Amniotic epithelial cell (primary cell): ENCODE data around the gene CATSPERZ.

Experiments used
- DNase-seq: peaks from one replicate; pipeline ENCODE4 v3.0.0-alpha.2; 2010; ENCODE audit warnings: low read depth

Gene CATSPERZ, protein sequence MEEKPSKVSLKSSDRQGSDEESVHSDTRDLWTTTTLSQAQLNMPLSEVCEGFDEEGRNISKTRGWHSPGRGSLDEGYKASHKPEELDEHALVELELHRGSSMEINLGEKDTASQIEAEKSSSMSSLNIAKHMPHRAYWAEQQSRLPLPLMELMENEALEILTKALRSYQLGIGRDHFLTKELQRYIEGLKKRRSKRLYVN

DNA sequence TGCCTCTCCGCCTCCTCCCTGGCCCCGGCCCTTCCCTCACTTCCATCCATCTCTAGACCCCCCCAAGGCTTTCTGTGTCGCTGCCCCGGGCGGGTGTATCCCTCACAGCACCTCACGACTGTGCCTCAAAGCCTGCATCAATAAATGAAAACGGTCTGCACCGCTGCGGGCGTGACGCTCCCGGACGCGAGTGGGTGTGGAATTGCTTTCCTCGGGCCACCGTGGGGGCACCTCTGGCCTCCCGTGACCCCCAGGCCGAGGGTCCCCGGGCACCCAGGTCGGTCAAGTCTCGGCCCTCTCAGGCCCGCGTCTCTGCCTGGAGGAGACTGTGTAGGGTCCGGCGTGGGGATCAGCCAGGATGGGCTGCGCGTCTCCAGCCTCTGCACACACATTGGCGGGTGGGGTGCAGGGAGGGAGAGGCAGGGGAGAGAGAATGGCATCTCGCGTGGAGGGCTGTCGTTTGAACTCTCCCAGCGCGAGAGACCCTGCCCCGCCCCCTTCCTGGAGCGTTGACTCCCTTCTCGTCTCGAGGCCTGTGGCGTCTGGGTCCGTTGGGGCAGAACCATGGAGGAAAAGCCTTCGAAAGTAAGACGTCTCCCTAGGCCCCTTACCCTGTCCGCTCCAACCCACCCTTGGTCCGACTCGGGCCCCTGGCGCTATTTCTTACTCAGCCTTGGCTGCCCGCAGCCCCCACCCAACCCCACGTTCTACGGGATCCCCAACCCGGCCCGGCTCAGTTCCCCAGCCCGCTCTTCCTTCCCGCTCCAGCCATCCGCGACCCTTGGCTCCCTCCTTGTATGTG lies at the start of gene CATSPERZ:
CATSPERZ (plus strand) TSS at position 512 of the 802 bp plus-strand sequence; CDS start at position 565, 53 bp downstream.
- no peak for DNase-seq

DNA sequence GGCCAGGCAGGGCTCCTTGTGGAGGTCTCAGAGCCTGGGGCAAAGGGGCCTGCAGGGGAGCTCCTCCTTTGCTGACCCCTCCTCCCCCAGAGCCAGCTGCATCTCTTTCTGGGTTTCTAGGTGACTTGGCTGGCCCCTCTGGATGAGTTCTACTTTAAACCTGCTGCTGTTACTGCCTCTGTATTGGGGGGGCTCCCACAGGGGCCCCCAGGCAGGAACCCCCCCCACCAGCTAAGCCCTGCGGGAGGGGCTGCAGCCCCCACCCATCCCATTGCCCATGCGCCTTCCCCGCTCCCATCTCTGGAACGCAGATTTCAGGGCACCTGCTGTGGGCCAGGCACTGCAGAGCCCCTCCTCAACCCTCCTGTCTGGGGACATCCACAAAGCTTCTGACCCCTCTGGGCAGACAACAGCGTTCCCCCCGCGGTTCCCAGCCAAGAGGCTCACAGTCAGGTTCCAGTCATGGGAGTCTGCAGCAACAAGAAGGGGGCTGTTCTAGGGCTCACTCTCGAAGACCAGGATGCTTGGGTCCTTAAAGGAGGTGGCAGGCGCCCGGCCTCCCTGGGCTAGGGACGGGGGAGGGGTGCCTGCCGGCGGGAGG lies 49.6 kb upstream of the CATSPERZ start:
- DNase-seq, result no peak

DNA sequence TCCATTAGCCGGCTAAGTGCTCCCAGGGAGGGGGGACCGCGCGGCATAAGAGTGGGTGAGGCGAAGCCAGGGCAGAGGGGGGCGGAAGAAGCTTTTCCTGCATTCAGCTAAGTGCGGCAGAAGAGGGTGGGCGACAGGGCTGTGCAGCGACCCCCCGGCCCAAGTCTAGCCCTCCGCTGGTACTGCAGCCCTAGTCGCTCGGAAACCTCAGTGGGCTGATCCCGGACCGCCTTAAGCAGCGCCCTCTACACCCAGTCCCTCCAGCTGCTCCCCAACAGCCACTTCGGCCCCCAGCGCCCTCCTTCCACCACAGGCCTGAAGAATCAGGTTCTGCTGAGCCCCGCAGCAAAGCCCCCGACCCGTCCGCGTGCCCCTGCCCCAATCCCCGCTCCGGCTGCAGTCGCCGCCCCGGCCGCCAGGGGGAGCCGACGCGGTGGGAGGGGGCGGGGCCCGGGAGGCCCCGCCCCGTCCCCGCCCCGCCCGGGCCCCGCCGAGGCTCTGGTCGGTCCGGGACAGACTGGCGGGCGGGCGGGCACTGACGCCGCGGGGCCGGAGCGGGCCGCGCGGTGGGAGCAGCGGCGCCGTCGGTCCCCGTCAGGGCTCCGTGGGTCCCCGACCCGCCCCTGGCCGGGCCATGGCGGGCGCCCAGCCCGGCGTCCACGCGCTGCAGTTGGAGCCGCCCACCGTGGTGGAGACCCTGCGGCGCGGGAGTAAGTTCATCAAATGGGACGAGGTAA lies 49.0 kb upstream of the CATSPERZ start, which contains the start of gene PLCB3:
PLCB3 (plus strand) TSS at position 515 of the 737 bp plus-strand sequence; CDS start at position 635, 120 bp downstream.
- no peak for DNase-seq

DNA sequence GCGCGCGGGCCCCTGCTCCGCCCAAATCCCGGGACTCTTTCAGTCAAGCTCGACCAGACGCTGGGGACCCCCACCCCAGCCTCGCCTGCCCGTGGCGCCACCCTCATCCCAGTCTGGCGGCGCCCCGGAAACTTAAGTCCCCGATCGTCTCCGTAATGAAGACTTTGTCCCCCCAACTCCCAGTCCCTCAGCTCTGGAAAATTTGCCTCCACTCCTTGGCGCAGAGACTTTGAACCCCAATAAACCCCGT lies 48.5 kb upstream of the CATSPERZ start:
- DNase-seq, result no peak

DNA sequence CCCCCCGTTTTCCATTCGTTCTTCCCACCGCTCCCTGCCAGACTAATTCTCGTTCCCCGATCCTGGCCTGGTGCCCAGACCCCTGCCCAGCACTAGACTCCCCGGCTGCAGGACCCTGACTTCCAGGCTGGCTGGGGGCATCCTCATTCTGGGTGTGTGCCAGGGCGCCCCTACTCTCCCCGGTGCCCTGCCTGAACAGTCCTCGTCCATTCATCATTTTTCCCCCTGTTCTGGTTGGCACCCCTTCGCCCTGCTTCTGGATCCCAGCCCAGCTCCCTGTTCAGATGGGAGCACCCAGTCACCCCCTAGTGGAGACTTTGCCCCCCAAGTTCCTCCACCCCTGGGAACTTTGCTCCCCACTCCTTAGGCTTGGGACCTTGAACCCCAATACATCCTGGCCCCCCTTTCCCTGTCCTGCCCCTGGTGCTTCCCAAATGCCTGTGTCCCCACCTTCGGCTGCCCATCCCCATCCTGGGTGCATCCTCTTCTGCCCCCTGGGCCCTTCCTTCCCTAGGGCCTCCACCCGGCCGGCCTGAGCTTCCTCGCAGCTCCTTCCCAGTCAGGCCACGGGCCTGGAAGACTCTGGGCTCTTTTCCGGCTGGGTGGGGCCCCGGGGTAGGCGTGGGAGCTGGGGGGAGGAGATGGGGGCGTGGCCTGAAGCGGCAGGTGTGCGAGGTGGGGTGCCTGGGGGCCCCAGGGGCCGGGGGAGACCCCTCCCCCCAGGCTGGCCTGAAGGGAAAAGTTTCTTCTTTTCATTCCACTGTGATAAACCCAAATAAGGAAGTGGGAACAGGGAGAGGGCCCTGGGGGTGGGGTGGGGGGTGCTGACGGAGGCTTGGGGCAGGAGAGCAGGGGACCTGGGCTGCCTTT lies 47.9 kb upstream of the CATSPERZ start:
- no peak for DNase-seq

DNA sequence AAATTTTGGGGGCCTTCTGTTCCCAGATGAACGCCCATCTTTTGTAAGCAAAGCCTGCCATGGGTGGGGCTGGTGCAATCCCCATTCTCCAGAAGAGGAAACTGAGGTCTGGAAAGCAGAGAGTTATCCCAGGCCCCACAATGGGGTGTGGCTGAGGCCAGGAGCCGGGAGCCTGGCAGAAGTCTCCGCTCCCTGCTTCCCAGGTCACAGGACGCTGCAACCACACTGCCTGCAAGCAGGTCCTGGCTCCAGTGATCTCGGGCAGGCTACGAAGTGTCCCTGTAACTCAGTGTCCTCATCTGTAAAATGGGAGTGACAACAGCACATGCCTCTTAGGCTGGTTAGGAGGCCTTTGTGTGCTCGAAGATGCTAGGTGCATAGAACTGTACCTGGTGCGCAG lies 47.1 kb upstream of the CATSPERZ start:
- no peak for DNase-seq

DNA sequence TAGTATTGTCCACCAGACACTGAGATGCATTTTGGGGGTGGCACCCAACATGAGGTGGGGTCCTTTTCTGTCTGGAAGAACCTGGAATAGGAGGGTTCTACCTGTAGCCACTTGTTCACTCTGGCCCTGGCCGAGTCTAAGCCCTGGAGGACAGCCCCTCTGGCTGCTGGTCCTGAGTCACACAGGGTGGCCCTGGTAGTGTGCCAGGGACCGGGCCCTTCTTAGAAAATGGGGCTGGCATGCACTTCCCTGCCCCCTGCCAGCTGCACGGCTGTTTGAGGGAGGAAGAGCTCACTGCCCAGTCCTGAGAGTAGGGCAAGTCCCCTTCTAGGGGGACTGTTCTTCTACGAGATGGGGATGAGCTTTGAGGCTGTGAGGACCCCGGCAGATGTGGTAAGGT lies 46.7 kb upstream of the CATSPERZ start:
- DNase-seq, result no peak

DNA sequence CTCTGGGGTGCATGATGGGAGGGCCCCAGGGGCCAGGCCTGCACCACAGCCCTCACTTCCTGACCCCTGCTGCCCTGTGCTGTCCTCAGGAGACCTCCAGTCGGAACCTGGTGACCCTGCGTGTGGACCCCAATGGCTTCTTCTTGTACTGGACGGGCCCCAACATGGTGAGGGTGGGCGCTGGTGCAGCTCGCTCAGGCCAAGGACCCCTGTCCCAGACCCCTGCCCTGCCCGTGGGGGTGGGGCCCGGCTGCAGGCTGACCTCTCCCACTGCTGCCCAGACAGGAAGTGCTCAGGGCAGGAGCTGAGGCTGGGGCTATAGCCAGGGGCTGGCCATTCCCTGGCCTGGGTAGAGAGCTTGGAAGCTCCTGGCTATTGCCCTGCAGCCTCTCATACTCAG lies 45.8 kb upstream of the CATSPERZ start:
- DNase-seq, result no peak

DNA sequence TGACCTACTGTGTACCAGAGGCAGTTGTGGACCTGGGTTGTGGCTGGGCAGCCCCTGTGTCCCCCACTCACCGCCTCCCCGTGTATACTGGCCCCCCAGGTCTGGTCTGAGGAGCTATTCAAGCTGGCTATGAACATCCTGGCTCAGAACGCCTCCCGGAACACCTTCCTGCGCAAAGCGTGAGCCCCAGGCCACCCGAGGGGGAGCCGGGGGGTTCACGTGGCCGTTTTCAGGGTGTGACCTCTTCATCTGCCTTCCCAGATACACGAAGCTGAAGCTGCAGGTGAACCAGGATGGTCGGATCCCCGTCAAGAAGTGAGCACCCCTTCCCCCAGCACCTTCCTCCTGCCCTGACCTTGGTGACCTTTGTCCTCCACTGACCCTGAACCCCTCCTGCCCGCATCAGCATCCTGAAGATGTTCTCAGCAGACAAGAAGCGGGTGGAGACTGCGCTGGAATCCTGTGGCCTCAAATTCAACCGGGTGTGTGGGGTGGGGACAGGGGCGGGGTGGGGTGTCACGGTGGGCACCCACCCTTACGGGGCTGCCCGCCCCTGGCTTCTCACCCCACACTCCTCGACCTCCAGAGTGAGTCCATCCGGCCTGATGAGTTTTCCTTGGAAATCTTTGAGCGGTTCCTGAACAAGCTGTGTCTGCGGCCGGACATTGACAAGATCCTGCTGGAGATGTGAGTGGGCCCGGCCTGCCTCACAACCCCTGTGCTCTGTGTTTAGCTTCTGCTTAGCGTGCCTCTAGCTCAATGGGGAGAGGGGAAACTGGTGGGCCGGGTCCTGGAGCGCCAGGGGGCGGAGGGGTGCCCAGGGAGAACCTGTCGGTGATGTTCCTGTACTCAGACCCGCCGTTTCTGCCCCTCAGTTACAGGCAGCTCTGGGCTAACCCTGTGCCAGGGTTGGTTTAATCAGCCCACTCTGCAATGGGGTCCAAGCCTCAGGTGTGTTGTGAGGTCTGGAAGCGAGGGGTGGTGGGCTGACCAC lies 44.7 kb upstream of the CATSPERZ start:
- no peak for DNase-seq

DNA sequence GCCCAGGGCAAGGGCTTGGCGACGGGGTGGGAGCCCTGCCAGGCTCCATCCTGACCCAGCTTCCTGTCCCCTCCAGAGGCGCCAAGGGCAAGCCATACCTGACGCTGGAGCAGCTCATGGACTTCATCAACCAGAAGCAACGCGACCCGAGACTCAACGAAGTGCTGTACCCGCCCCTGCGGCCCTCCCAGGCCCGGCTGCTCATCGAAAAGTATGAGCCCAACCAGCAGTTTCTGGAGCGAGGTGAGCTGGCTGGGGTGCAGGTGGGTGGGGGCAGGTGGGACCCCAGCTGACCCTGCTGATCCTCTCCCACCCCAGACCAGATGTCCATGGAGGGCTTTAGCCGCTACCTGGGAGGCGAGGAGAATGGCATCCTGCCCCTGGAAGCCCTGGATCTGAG lies 43.9 kb upstream of the CATSPERZ start:
- DNase-seq, result no peak

DNA sequence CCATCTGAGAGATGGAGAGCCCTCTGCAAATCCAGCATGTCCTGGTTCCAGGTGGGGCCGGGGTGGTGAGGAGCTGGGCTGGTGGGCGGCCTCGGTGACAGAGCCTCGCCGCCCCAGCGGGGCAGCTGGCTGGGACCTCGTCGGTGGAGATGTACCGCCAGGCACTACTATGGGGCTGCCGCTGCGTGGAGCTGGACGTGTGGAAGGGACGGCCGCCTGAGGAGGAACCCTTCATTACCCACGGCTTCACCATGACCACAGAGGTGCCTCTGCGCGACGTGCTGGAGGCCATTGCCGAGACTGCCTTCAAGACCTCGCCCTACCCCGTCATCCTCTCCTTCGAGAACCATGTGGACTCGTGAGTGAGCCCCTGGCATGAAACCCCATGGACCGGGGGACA lies 41.8 kb upstream of the CATSPERZ start:
- no peak for DNase-seq

DNA sequence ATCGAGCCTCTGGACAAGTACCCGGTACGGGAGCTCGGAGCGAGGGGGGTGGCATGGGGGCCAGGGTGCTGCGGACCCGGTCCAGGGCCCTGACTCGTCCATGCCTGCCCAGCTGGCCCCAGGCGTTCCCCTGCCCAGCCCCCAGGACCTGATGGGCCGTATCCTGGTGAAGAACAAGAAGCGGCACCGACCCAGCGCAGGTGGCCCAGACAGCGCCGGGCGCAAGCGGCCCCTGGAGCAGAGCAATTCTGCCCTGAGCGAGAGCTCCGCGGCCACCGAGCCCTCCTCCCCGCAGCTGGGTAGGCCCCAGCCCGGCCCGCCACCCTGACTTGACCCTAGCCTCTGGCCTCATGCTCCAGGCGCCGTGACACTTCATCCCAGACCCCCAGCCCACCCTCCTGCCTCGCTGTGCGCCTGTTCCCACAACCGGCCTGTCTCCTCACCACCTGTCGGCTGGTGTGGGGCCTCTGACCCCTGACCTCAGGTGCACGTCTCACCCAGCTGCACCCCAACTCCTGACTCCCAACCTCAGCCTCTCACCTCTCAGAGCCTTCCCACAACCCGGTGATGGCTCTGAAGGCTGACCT lies 41.1 kb upstream of the CATSPERZ start:
- no peak for DNase-seq

DNA sequence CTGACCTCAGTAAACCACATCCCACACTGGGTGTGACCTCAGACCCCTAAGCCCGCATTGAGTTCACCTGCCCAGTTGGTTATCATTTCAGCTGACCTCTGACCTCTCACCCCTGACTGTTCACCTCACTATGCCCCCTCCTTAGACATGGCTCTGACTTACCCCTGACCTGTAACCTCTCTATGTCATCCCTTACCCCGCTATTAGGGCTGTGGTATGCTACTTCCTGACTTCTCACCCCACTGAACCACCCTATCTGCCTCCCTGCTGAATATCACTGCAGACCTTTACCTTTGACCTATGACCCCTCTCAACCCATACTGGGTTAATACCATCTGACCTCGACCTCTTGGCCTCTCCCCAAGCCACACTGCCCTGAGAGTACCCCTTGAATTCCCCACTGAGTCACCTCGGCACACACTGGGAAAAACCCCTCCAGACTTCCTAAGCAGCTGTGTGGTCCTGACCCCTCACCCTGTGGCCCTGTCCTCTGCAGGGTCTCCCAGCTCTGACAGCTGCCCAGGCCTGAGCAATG lies 40.6 kb upstream of the CATSPERZ start:
- no peak for DNase-seq

DNA sequence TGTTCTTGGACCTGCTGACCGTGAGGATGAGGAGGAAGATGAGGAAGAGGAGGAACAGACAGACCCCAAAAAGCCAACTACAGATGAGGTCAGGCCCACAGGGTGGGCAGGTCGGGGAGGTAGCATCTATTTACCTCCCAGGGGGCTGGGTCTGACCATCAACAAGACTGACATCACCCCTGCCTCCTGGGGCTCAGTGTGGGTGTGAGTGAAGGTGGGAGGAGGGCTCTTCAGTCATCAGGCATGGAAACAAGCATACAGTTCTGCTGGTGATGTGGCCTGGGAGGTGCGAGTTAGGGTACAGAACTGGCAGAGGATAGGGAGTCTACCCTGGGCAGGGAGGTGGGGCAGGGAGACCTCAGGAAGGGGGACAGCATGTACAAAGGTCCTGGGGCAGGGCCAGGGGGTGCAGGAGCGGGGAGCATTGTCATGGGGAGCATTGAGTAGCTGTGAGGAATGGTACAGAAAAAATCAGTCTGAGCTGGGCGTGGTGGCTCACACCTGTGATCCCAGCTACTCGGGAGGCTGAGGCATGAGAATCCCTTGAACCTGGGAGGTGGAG lies 39.9 kb upstream of the CATSPERZ start:
- no peak for DNase-seq

DNA sequence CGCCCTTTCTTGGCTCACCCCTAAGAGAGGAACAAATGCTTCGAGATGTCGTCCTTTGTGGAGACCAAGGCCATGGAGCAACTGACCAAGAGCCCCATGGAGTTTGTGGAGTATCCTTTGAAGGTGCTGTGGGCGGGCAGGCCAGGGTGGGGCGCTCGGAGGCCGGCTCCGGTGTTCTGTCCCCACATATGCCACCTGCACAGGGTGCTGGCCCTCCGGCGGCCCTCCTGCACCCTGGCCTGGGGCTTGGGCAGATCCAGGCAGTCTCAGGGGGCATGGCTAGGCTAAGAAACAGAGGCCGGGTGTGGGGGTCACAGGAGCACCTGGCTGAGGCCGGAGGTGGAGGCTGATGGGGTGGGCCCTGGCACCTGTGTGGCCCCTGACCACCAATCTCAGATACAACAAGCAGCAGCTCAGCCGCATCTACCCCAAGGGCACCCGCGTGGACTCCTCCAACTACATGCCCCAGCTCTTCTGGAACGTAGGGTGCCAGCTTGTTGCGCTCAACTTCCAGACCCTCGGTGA lies 38.5 kb upstream of the CATSPERZ start:
- DNase-seq, result no peak

DNA sequence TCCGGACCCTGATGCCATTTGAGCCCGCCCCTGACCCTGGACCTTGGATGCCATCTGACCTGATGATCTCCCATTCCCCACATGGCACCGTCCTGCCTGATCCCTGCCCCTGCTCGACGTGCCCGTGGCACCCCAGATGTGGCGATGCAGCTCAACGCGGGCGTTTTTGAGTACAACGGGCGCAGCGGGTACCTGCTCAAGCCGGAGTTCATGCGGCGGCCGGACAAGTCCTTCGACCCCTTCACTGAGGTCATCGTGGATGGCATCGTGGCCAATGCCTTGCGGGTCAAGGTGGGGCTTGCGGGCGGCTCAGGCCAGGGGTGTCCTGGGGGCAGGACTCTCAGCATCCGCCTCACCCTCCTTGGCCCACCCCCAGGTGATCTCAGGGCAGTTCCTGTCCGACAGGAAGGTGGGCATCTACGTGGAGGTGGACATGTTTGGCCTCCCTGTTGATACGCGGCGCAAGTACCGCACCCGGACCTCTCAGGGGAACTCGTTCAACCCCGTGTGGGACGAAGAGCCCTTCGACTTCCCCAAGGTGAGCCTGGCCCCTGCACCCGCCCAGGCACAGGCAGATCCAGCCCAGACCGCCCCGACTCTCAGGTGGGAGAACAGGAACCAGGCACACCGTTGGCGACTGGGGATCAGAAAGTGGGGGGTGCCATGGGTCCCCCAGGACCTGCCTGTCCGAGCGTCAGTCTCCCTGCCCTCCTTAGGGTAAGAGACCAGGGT lies 37.7 kb upstream of the CATSPERZ start:
- DNase-seq, result no peak

DNA sequence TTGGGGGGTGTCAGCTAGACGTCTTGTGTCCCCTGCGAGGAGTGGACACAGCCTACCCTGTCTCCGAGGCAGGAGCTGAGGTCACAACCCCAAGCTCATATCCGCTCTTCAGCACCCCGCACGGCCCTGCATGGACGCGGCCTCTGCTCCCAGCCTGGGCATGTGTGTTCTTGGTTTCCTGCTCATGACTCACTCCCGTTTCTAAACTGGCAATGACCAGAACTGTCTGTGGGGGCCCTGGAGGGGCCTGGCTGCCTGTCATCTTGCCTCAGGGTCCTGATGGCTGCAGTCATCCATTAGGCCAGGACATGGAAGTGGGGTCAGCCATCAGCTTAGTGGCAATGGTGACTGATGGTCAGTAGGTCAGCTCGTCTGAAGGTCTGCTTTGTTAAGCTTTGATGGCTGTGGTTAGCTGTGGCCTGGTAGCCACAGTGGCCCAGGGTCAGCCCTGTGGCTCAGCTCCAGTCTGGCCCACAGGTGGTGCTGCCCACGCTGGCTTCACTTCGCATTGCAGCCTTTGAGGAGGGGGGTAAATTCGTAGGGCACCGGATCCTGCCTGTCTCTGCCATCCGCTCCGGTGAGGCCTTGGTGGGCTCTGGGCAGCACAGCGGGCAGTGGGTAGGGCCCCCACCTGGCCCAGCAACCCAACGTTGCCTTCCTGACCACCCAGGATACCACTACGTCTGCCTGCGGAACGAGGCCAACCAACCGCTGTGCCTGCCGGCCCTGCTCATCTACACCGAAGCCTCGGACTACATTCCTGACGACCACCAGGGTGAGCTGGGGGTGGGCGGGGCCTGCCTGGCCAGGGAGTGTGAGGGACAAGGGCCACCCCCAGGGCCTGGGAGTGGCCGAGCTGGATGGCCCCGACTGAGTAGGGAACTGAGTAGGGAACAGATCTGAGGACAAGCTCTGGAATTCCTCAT lies 36.9 kb upstream of the CATSPERZ start:
- DNase-seq, result peak; percentile 81

DNA sequence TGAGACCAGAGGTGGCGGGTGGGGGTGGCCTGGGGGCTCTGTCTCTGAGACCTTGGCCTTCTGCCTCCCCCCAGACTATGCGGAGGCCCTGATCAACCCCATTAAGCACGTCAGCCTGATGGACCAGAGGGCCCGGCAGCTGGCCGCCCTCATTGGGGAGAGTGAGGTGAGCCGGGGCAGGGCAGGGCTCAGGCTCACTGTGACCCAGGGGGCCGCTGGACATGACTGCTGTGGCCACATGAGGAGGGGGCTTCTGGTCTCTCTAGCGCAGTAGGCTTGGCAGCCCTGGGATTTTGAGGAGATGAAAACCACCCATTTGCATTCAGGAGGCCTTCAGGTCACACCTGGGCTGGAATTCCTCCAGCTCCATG lies 36.2 kb upstream of the CATSPERZ start:
- no peak for DNase-seq
